OCI-LY1 (cell line): Measurements from ENCODE around the gene ZFP92.

Experiments used
- CTCF ChIP-seq: fragments of 200-600 bp; sonication (generic), shearing (Covaris generic); IDR thresholded peaks from 2 replicates; pipeline ENCODE4 v1.5.1; 2017; ENCODE audit warnings: mild to moderate bottlenecking, antibody characterized with exemption, low read length, moderate library complexity, mixed read lengths
- EZH2 ChIP-seq: fragments of 200-600 bp; sonication (generic), shearing (Covaris generic); IDR thresholded peaks from 2 replicates; pipeline ENCODE4 v1.8.0; 2017; ENCODE audit warnings: borderline replicate concordance, mixed run types, mild to moderate bottlenecking, antibody characterized with exemption, low read length, moderate library complexity, mixed read lengths

GRCh38 chrX:153416781-153417450, 5.6 kb downstream of the ZFP92 start:
- TF ChIP-seq CTCF (no peak), EZH2 (no peak)
